GM12878 (cell line): ENCODE results near the gene FUCA2.
"Not testable (repeated sequence)": the region's sequence is repeated elsewhere in the genome, so short reads cannot be mapped to it uniquely, and the experiment has no call there.

Source experiments
- CTCF ChIP-seq, 3 experiments: IDR thresholded peaks in 2 of 3; conservative IDR thresholded peaks in 1 of 3; 2 replicates each; pipeline ENCODE4 v1.5.1; 2011; ENCODE audit warnings: low read depth in 3 of 3, low read length in 3 of 3, mild to moderate bottlenecking in 3 of 3, control low read depth in 2 of 3, moderate library complexity in 2 of 3, inconsistent platforms in 1 of 3, mixed read lengths in 1 of 3; ENCODE audit not compliant: control insufficient read depth in 2 of 3, insufficient read depth in 1 of 3; ENCODE audit errors: extremely low read depth in 1 of 3
- FOXM1 ChIP-seq: IDR thresholded peaks from 2 replicates; pipeline ENCODE4 v1.6.1; 2012; ENCODE audit warnings: low read depth, mild to moderate bottlenecking, inconsistent platforms, low read length, moderate library complexity
- HDAC6 ChIP-seq: fragments of 200-600 bp; sonication (generic); IDR thresholded peaks from one replicate; pipeline ENCODE4 v1.8.0; 2017; ENCODE audit warnings: antibody characterized with exemption; ENCODE audit not compliant: unreplicated experiment
- HDGF ChIP-seq: fragments of 450-650 bp; IDR thresholded peaks from 2 replicates; pipeline ENCODE4 v1.6.1; 2016; ENCODE audit warnings: antibody characterized with exemption
- MAX ChIP-seq: IDR thresholded peaks from 2 replicates; pipeline ENCODE4 v1.6.1; 2012; ENCODE audit warnings: low read depth, low read length, improper control_type of control experiment
- POLR2A ChIP-seq: IDR thresholded peaks from 2 replicates; pipeline ENCODE4 v1.6.1; 2011; ENCODE audit warnings: low read depth, mild to moderate bottlenecking, low read length
- USF2 ChIP-seq: IDR thresholded peaks from 2 replicates; pipeline ENCODE4 v1.6.1; 2011; ENCODE audit warnings: low read depth, low read length, improper control_type of control experiment, borderline replicate concordance
- ZNF274 ChIP-seq: IDR thresholded peaks from one replicate; pipeline ENCODE4 v1.8.0; 2011; ENCODE audit not compliant: insufficient read length, insufficient read depth
- ZSCAN29 ChIP-seq: fragments of 450-650 bp; IDR thresholded peaks from 2 replicates; pipeline ENCODE4 v1.6.1; 2017; ENCODE audit warnings: mild to moderate bottlenecking, moderate library complexity

- TF ChIP-seq CTCF (IDR thresholded peaks at IDR 0.05 in 2 of 3, conservative IDR thresholded peaks at IDR 0.05 in 1 of 3; ENCODE audit: control insufficient read depth in 2 of 3, extremely low read depth in 1 of 3, insufficient read depth in 1 of 3, low read depth in 3 of 3, low read length in 3 of 3); USF2; HDAC6; ZNF274; POLR2A; MAX; HDGF; FOXM1; ZSCAN29: not testable (repeated sequence)
These were observed 63.7 kb downstream of the FUCA2 start for GRCh38 chr6:143447865-143448264.
